ENCODE data around the gene CALM3.
"Not testable (repeated sequence)": the region's sequence is repeated elsewhere in the genome, so short reads cannot be mapped to it uniquely, and the experiment has no call there.

The CALM3 gene

GRCh38 chr19:46601318-46602224, at the start of gene CALM3:
TSS of gene CALM3 (plus strand) at chr19:46601330. CDS start at chr19:46601435, 105 bp downstream.
- DNase-seq, result no peak

GRCh38 chr19:46552891-46553290, 48.2 kb upstream of the CALM3 start:
- DNase-seq, result no peak

- no peak for DNase-seq
Measured at GRCh38 chr19:46554161-46554560, 47.0 kb upstream of the CALM3 start.

GRCh38 chr19:46555628-46556280, 45.4 kb upstream of the CALM3 start:
- DNase-seq, result no peak

GRCh38 chr19:46556471-46556870, 44.7 kb upstream of the CALM3 start:
- not testable (repeated sequence) for DNase-seq

GRCh38 chr19:46559203-46559602, 41.9 kb upstream of the CALM3 start:
- no peak for DNase-seq

GRCh38 chr19:46559675-46560074, 41.5 kb upstream of the CALM3 start:
- DNase-seq, result not testable (repeated sequence)

- DNase-seq, result no peak
Measured at GRCh38 chr19:46564701-46565100, 36.4 kb upstream of the CALM3 start.

GRCh38 chr19:46571495-46571894, 29.6 kb upstream of the CALM3 start:
- no peak for DNase-seq

GRCh38 chr19:46573679-46574498, 27.2 kb upstream of the CALM3 start:
- no peak for DNase-seq

GRCh38 chr19:46574533-46574932, 26.6 kb upstream of the CALM3 start:
- DNase-seq, result peak; percentile 21

- no peak for DNase-seq
Measured at GRCh38 chr19:46578450-46578849, 22.7 kb upstream of the CALM3 start.

- peak; percentile 54 for DNase-seq
Measured at GRCh38 chr19:46579361-46579879, 21.7 kb upstream of the CALM3 start.

GRCh38 chr19:46580247-46580646, 20.9 kb upstream of the CALM3 start:
- DNase-seq, result no peak

GRCh38 chr19:46585539-46585938, 15.6 kb upstream of the CALM3 start:
- DNase-seq, result no peak

GRCh38 chr19:46586294-46586693, 14.8 kb upstream of the CALM3 start:
- no peak for DNase-seq

GRCh38 chr19:46587861-46588260, 13.3 kb upstream of the CALM3 start:
- no peak for DNase-seq

GRCh38 chr19:46591254-46591653, 9.9 kb upstream of the CALM3 start:
- no peak for DNase-seq

- DNase-seq, result no peak
Measured at GRCh38 chr19:46591870-46592269, 9.3 kb upstream of the CALM3 start.

- DNase-seq, result no peak
Measured at GRCh38 chr19:46596008-46596407, 5.1 kb upstream of the CALM3 start.

- no peak for DNase-seq
Measured at GRCh38 chr19:46598372-46598917, 2.7 kb upstream of the CALM3 start.

GRCh38 chr19:46599716-46600373, 1.3 kb upstream of the CALM3 start:
- DNase-seq, result no peak

All from activated CD8-positive, alpha-beta memory T cell treated with anti-CD3 and anti-CD28 coated beads, Interleukin-2, amount 50 U/mL, for 4 hours (primary cell).